OCI-LY1 (cell line): ENCODE results near the gene SLC2A4.

Source experiments
- CTCF ChIP-seq: fragments of 200-600 bp; sonication (generic), shearing (Covaris generic); IDR thresholded peaks from 2 replicates; pipeline ENCODE4 v1.5.1; 2017; ENCODE audit warnings: mild to moderate bottlenecking, antibody characterized with exemption, low read length, moderate library complexity, mixed read lengths
- EZH2 ChIP-seq: fragments of 200-600 bp; sonication (generic), shearing (Covaris generic); IDR thresholded peaks from 2 replicates; pipeline ENCODE4 v1.8.0; 2017; ENCODE audit warnings: borderline replicate concordance, mixed run types, mild to moderate bottlenecking, antibody characterized with exemption, low read length, moderate library complexity, mixed read lengths

DNA sequence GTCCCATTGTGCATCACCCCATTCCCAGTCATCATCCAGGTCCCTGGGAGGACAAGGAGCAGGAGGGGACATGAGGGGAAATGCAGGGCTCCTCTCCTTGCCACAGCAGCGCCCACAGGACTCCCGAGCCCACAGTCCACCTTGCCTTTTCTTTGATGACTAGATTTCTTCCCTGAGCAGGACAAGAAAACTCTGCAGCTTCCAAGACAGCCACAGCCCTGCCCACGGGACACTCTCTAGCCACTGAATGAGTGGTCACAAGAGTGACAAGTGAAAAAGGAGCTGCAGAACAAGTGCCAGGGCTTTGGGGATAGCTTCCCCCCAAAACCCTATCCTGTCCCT, 42.9 kb downstream of the SLC2A4 start:
- TF ChIP-seq CTCF: no peak; the same call in 1 of the 2 replicates
- TF ChIP-seq EZH2: no peak
